Tibial nerve (tissue), 4 donors: Measurements from ENCODE around the gene STARD8.

Experiments
- EP300 ChIP-seq, 2 donors: sonication (generic); formaldehyde crosslinking; IDR thresholded peaks; one replicate each; pipeline ENCODE4 v1.6.1; 2017; ENCODE audit warnings: antibody characterized with exemption in 2 of 2, mild to moderate bottlenecking in 1 of 2
- POLR2A ChIP-seq, 2 donors: fragments of 450-650 bp; IDR thresholded peaks; one replicate each; pipeline ENCODE4 v1.6.1; 2017; ENCODE audit warnings: antibody characterized with exemption in 2 of 2, mild to moderate bottlenecking in 2 of 2, moderate library complexity in 2 of 2
- TF ChIP-seq, protein P1 (sequence below), 5 experiments: fragments of 200-600 bp in 3 of 5; fragments of 450-650 bp in 2 of 5; sonication (generic) in 3 of 5; IDR thresholded peaks; one replicate each; pipeline ENCODE4 v1.5.1; 2016 to 2019; ENCODE audit warnings: antibody characterized with exemption in 5 of 5, mild to moderate bottlenecking in 3 of 5, moderate library complexity in 2 of 5

DNA sequence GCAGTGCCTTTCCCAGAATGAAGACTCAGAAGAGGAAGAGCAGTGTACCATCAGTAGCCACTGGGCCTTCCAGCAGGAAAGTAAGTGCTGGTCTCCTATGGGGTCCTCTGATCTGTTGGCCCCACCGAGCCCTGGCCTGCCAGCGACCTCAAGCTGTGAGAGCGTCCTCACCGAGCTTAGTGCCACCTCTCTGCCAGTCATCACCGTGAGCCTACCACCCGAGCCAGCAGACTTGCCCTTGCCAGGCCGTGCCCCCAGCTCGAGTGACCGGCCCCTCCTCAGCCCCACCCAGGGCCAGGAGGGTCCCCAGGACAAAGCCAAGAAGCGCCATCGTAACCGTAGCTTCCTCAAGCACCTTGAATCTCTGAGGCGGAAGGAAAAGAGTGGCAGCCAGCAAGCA, 69.7 kb downstream of the STARD8 start:
- TF ChIP-seq, protein P1, sequence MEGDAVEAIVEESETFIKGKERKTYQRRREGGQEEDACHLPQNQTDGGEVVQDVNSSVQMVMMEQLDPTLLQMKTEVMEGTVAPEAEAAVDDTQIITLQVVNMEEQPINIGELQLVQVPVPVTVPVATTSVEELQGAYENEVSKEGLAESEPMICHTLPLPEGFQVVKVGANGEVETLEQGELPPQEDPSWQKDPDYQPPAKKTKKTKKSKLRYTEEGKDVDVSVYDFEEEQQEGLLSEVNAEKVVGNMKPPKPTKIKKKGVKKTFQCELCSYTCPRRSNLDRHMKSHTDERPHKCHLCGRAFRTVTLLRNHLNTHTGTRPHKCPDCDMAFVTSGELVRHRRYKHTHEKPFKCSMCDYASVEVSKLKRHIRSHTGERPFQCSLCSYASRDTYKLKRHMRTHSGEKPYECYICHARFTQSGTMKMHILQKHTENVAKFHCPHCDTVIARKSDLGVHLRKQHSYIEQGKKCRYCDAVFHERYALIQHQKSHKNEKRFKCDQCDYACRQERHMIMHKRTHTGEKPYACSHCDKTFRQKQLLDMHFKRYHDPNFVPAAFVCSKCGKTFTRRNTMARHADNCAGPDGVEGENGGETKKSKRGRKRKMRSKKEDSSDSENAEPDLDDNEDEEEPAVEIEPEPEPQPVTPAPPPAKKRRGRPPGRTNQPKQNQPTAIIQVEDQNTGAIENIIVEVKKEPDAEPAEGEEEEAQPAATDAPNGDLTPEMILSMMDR (IDR thresholded peaks at IDR 0.05) = no peak
- no peak for TF ChIP-seq POLR2A (IDR thresholded peaks at IDR 0.05)
- no peak for TF ChIP-seq EP300 (IDR thresholded peaks at IDR 0.05)
